ENCODE data around the gene BRMS1.

Gene BRMS1

GRCh38 chr11:66346476-66347424, 1.8 kb upstream of the BRMS1 start:
- peak overlapping the region; percentile 82 for H3K27ac ChIP-seq
- peaks cover 19% of the 10 kb centered on the region for H4K20me1 ChIP-seq
- no peaks in the 10 kb centered on the region for H3K9me3 ChIP-seq
- peak overlapping the region; percentile 99 for H3K4me2 ChIP-seq
- peaks cover 19% of the 10 kb centered on the region for H3K36me3 ChIP-seq
- H3K9ac ChIP-seq = peak overlapping the region; percentile 89
- no peak for TF ChIP-seq Cebpa-rat (IDR thresholded peaks at IDR 0.05)
- H3K4me1 ChIP-seq = peaks cover 50% of the 10 kb centered on the region
- no peaks in the 10 kb centered on the region for H3K27me3 ChIP-seq
- H3K4me3 ChIP-seq = peak overlapping the region; percentile 90

GRCh38 chr11:66345316-66345649, 379 bp upstream of the BRMS1 start:
- peaks cover 50% of the 10 kb centered on the region for H3K4me1 ChIP-seq
- no peaks in the 10 kb centered on the region for H3K27me3 ChIP-seq
- H3K9ac ChIP-seq = peak overlapping the region; percentile 89
- H3K27ac ChIP-seq = peak overlapping the region; percentile 18; the same call in 1 of the 2 replicates
- peaks cover 34% of the 10 kb centered on the region for H3K36me3 ChIP-seq
- peak overlapping the region; percentile 99 for H3K4me2 ChIP-seq
- H3K4me3 ChIP-seq = peak overlapping the region; percentile 90
- H4K20me1 ChIP-seq = peaks cover 19% of the 10 kb centered on the region
- TF ChIP-seq Cebpa-rat (IDR thresholded peaks at IDR 0.05) = no peak
- no peaks in the 10 kb centered on the region for H3K9me3 ChIP-seq

GRCh38 chr11:66343176-66343575, 1.7 kb downstream of the BRMS1 start:
- no peaks in the 10 kb centered on the region for H3K27me3 ChIP-seq
- H3K4me2 ChIP-seq = peak overlapping the region; percentile 99; the same call in 1 of the 2 replicates
- H3K4me1 ChIP-seq = peaks cover 50% of the 10 kb centered on the region
- H3K9me3 ChIP-seq = no peaks in the 10 kb centered on the region
- peaks cover 19% of the 10 kb centered on the region for H4K20me1 ChIP-seq
- H3K4me3 ChIP-seq = no peak overlapping the region
- H3K36me3 ChIP-seq = peaks cover 54% of the 10 kb centered on the region
- no peak overlapping the region for H3K27ac ChIP-seq
- no peak for TF ChIP-seq Cebpa-rat (IDR thresholded peaks at IDR 0.05)
- H3K9ac ChIP-seq = 0 out of 2 replicates have a peak overlapping the region, but pooled peaks have one; percentile 4

- no peak for TF ChIP-seq Cebpa-rat (IDR thresholded peaks at IDR 0.05)
- H3K4me3 ChIP-seq = no peak overlapping the region
- H3K9me3 ChIP-seq = no peaks in the 10 kb centered on the region
- peaks cover 66% of the 10 kb centered on the region for H3K36me3 ChIP-seq
- H3K9ac ChIP-seq = no peak overlapping the region
- H3K27me3 ChIP-seq = no peaks in the 10 kb centered on the region
- H3K4me2 ChIP-seq = no peak overlapping the region
- H3K4me1 ChIP-seq = peaks cover 58% of the 10 kb centered on the region
- H4K20me1 ChIP-seq = peaks cover 19% of the 10 kb centered on the region
- H3K27ac ChIP-seq = no peak overlapping the region
Measured at GRCh38 chr11:66341502-66342126, 3.3 kb downstream of the BRMS1 start.

GRCh38 chr11:66340596-66341501, 4.1 kb downstream of the BRMS1 start:
- TF ChIP-seq Cebpa-rat (IDR thresholded peaks at IDR 0.05) = no peak
- Histone ChIP-seq H3K4me1 (peaks cover 58% of the 10 kb centered on the region), H3K27ac (no peak overlapping the region), H3K9me3 (no peaks in the 10 kb centered on the region), H4K20me1 (peaks cover 19% of the 10 kb centered on the region), H3K4me2 (no peak overlapping the region), H3K36me3 (peaks cover 66% of the 10 kb centered on the region), H3K27me3 (no peaks in the 10 kb centered on the region), H3K4me3 (no peak overlapping the region), H3K9ac (no peak overlapping the region)

- Histone ChIP-seq H3K4me2 (no peak overlapping the region), H4K20me1 (peaks cover 19% of the 10 kb centered on the region), H3K27ac (no peak overlapping the region), H3K27me3 (no peaks in the 10 kb centered on the region), H3K9ac (no peak overlapping the region), H3K4me1 (peaks cover 59% of the 10 kb centered on the region), H3K4me3 (no peak overlapping the region), H3K9me3 (no peaks in the 10 kb centered on the region), H3K36me3 (peaks cover 66% of the 10 kb centered on the region)
- no peak for TF ChIP-seq Cebpa-rat (IDR thresholded peaks at IDR 0.05)
Measured at GRCh38 chr11:66339686-66340483, 5.0 kb downstream of the BRMS1 start.

GRCh38 chr11:66339162-66339675, 5.7 kb downstream of the BRMS1 start:
- Histone ChIP-seq H3K4me3 (no peak overlapping the region), H4K20me1 (peaks cover 15% of the 10 kb centered on the region), H3K4me2 (no peak overlapping the region; the same call in 1 of the 2 replicates), H3K4me1 (peaks cover 64% of the 10 kb centered on the region), H3K27ac (no peak overlapping the region), H3K36me3 (peaks cover 66% of the 10 kb centered on the region), H3K27me3 (no peaks in the 10 kb centered on the region), H3K9ac (peak overlapping the region; percentile 28; the same call in 1 of the 2 replicates), H3K9me3 (no peaks in the 10 kb centered on the region)
- TF ChIP-seq Cebpa-rat (IDR thresholded peaks at IDR 0.05) = no peak

GRCh38 chr11:66338276-66339161, 6.4 kb downstream of the BRMS1 start:
- no peak for TF ChIP-seq Cebpa-rat (IDR thresholded peaks at IDR 0.05)
- Histone ChIP-seq H3K36me3 (peaks cover 64% of the 10 kb centered on the region), H3K27me3 (no peaks in the 10 kb centered on the region), H3K4me1 (peaks cover 64% of the 10 kb centered on the region), H3K27ac (peak overlapping the region; percentile 77), H3K4me3 (no peak overlapping the region), H3K4me2 (peak overlapping the region; percentile 97), H4K20me1 (peaks cover 8% of the 10 kb centered on the region; the same call in 1 of the 2 replicates), H3K9me3 (no peaks in the 10 kb centered on the region), H3K9ac (peak overlapping the region; percentile 28; the same call in 1 of the 2 replicates)

Data from BLaER1 (cell line).